Left renal cortex interstitium (tissue), 4 donors: Measurements from ENCODE around the gene ZNF837. TPM values are rescaled to one million over a fixed set of nuclear protein-coding genes. Genes with fewer than 3 reads are reported as not detected.
"Not testable (repeated sequence)": the region's sequence is repeated elsewhere in the genome, so short reads cannot be mapped to it uniquely, and the experiment has no call there.

Source experiments
- DNase-seq, 4 donors: peaks; one replicate each; pipeline ENCODE4 v3.0.0-alpha.2; 2013; ENCODE audit warnings: low read depth in 4 of 4, low spot score in 2 of 4, missing footprints in 1 of 4
- polyA plus RNA-seq, 4 donors: library from polyadenylated mRNA; unstranded; fragments of 120-200 nt; gene quantifications; one replicate each; pipeline ENCODE4 v1.2.1, GENCODE V29; 2013; ENCODE audit not compliant: insufficient read length in 4 of 4

ZNF837 gene
- polyA plus RNA-seq, 4 donors: 2.6 to 7.1 (median 5.3) TPM

GRCh38 chr19:58351990-58352755 is 28.7 kb downstream of the ZNF837 start:
- no peak for DNase-seq

GRCh38 chr19:58351558-58351878 is 29.3 kb downstream of the ZNF837 start:
- no peak for DNase-seq

- DNase-seq: no peak
Observed at GRCh38 chr19:58350871-58351557, 29.8 kb downstream of the ZNF837 start.

- DNase-seq: no peak
Observed at GRCh38 chr19:58350001-58350861, 30.6 kb downstream of the ZNF837 start.

- no peak for DNase-seq
Observed at GRCh38 chr19:58349590-58349989, 31.2 kb downstream of the ZNF837 start.

- DNase-seq: not testable (repeated sequence)
Observed at GRCh38 chr19:58348080-58348479, 32.8 kb downstream of the ZNF837 start.

GRCh38 chr19:58346961-58347929 is 33.6 kb downstream of the ZNF837 start:
- no peak for DNase-seq

- no peak for DNase-seq
Observed at GRCh38 chr19:58345558-58345957, 35.3 kb downstream of the ZNF837 start.

- DNase-seq: no peak
Observed at GRCh38 chr19:58338825-58339558, 41.8 kb downstream of the ZNF837 start.

GRCh38 chr19:58338336-58338735 is 42.5 kb downstream of the ZNF837 start:
- no peak for DNase-seq

GRCh38 chr19:58336820-58337219 is 44.0 kb downstream of the ZNF837 start:
- no peak for DNase-seq

- DNase-seq: no peak
Observed at GRCh38 chr19:58336216-58336615, 44.6 kb downstream of the ZNF837 start.

- no peak for DNase-seq
Observed at GRCh38 chr19:58335630-58336029, 45.2 kb downstream of the ZNF837 start.

- DNase-seq: no peak
Observed at GRCh38 chr19:58334691-58335249, 46.1 kb downstream of the ZNF837 start.

- DNase-seq: no peak
Observed at GRCh38 chr19:58332697-58333096, 48.1 kb downstream of the ZNF837 start.

- DNase-seq: no peak
Observed at GRCh38 chr19:58330458-58330857, 50.4 kb downstream of the ZNF837 start.

GRCh38 chr19:58328999-58329398 is 51.8 kb downstream of the ZNF837 start:
- DNase-seq: no peak

GRCh38 chr19:58326914-58327726 is 53.7 kb downstream of the ZNF837 start, which contains the start of gene ZSCAN22:
Gene ZSCAN22, plus strand, starts transcription at chr19:58326994. Its CDS starts 7,809 bp downstream, at chr19:58334803.
- DNase-seq: peak; percentile 88 to 98 (median 93)
